GM19395 (cell line): Measurements from ENCODE around the gene ZSWIM7.

Source experiments
- ATAC-seq: cut with Tn5 transposase; IDR thresholded peaks from one replicate; pipeline ENCODE4 v1.9.1; 2021; ENCODE audit warnings: mild to moderate bottlenecking, moderate library complexity; ENCODE audit not compliant: unreplicated experiment

Gene ZSWIM7

GRCh38 chr17:15935891-15936290 lies 63.6 kb downstream of the ZSWIM7 start:
- ATAC-seq, result no peak

GRCh38 chr17:15934866-15935265 lies 64.6 kb downstream of the ZSWIM7 start:
- ATAC-seq, result no peak

GRCh38 chr17:15931394-15931793 lies 68.1 kb downstream of the ZSWIM7 start:
- ATAC-seq, result no peak

DNA sequence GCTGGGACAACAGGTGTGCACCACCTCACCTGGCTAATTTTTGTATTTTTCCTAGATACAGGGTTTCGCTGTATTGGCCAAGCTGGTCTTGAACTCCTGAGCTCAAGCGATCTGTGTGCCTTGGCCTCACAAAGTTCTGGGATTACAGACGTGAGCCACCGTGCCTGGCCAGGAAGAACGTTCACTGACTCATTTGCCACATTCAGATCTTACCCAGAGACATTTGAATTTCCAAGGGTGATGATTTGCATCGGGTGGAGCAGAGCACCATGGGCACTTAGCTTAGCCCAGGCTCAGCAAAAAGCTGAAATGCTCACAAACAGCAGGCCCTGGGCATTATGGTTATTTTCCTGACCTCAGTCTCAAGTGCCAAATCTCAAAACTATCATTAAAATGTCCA lies 69.1 kb downstream of the ZSWIM7 start:
- ATAC-seq, result no peak

GRCh38 chr17:15929941-15930340 lies 69.6 kb downstream of the ZSWIM7 start:
- ATAC-seq, result no peak

- no peak for ATAC-seq
Measured at GRCh38 chr17:15928286-15928785, 71.2 kb downstream of the ZSWIM7 start.
